SU-DHL-6 (cell line): ENCODE data around the gene MAB21L4.

ENCODE experiments used
- H2AFZ ChIP-seq: fragments of 200-600 bp; sonication (generic); 2 replicates; pipeline ENCODE4 v1.6.1; 2014; ENCODE audit warnings: low read depth, mild to moderate bottlenecking, moderate library complexity, mixed read lengths, antibody characterized with exemption, low read length; ENCODE audit not compliant: severe bottlenecking
- H3F3A ChIP-seq: fragments of 200-600 bp; shearing (Covaris generic); 2 replicates; pipeline ENCODE4 v1.6.0; 2016; ENCODE audit warnings: antibody characterized with exemption, mild to moderate bottlenecking; ENCODE audit not compliant: insufficient read depth
- H3K27ac ChIP-seq: fragments of 200-600 bp; sonication (generic); 2 replicates; pipeline ENCODE4 v1.5.1; 2016; ENCODE audit warnings: low read depth, mild to moderate bottlenecking, low read length, moderate library complexity, mixed read lengths
- H3K27me3 ChIP-seq: fragments of 200-600 bp; sonication (generic), shearing (Covaris generic); 2 replicates; pipeline ENCODE4 v1.6.0; 2014; ENCODE audit warnings: mild to moderate bottlenecking, low read length
- H3K36me3 ChIP-seq: fragments of 200-600 bp; sonication (generic); 2 replicates; pipeline ENCODE4 v1.6.1; 2014; ENCODE audit warnings: mild to moderate bottlenecking, low read length, mixed read lengths
- H3K4me2 ChIP-seq: fragments of 300-600, 200-600 bp; shearing (Covaris generic), sonication (generic); 2 replicates; pipeline ENCODE4 v1.6.0; 2014; ENCODE audit warnings: low read length, low read depth, mild to moderate bottlenecking; ENCODE audit not compliant: poor library complexity, severe bottlenecking
- H3K4me3 ChIP-seq: fragments of 200-600 bp; sonication (generic); 2 replicates; pipeline ENCODE4 v1.5.1; 2014; ENCODE audit warnings: antibody characterized with exemption, low read length, mild to moderate bottlenecking, mixed read lengths; ENCODE audit not compliant: insufficient read depth, poor library complexity, severe bottlenecking
- H3K79me2 ChIP-seq: fragments of 200-600 bp; sonication (generic); 2 replicates; pipeline ENCODE4 v1.6.1; 2014; ENCODE audit warnings: mild to moderate bottlenecking, low read length, moderate library complexity; ENCODE audit not compliant: insufficient read depth
- H3K9ac ChIP-seq: fragments of 200-600 bp; sonication (generic); 2 replicates; pipeline ENCODE4 v1.7.0; 2014; ENCODE audit warnings: mild to moderate bottlenecking, low read length
- H3K9me2 ChIP-seq: fragments of 200-600 bp; sonication (generic); replicated peaks from 2 replicates; pipeline ENCODE4 v1.6.1; 2014; ENCODE audit warnings: low read length; ENCODE audit not compliant: insufficient read depth
- H3K9me3 ChIP-seq: fragments of 200-600 bp; sonication (generic); 2 replicates; pipeline ENCODE4 v1.6.1; 2014; ENCODE audit warnings: low read length, mixed read lengths; ENCODE audit not compliant: insufficient read depth
- H4K20me1 ChIP-seq: fragments of 200-600 bp; sonication (generic); 2 replicates; pipeline ENCODE4 v1.6.1; 2014; ENCODE audit warnings: low read depth, mild to moderate bottlenecking, antibody characterized with exemption, low read length, moderate library complexity, mixed read lengths
- CTCF ChIP-seq: fragments of 200-600 bp; sonication (generic); IDR thresholded peaks from one replicate; pipeline ENCODE4 v1.5.1; 2017; ENCODE audit warnings: antibody characterized with exemption, mild to moderate bottlenecking, low read length, moderate library complexity; ENCODE audit not compliant: insufficient read depth, poor library complexity, severe bottlenecking
- EZH2phosphoT487 ChIP-seq: fragments of 200-600 bp; sonication (generic), shearing (Covaris generic); conservative IDR thresholded peaks from 2 replicates; pipeline ENCODE4 v1.6.1; 2018; ENCODE audit warnings: mild to moderate bottlenecking, antibody characterized with exemption, low read length, moderate library complexity, mixed read lengths

Gene MAB21L4

DNA sequence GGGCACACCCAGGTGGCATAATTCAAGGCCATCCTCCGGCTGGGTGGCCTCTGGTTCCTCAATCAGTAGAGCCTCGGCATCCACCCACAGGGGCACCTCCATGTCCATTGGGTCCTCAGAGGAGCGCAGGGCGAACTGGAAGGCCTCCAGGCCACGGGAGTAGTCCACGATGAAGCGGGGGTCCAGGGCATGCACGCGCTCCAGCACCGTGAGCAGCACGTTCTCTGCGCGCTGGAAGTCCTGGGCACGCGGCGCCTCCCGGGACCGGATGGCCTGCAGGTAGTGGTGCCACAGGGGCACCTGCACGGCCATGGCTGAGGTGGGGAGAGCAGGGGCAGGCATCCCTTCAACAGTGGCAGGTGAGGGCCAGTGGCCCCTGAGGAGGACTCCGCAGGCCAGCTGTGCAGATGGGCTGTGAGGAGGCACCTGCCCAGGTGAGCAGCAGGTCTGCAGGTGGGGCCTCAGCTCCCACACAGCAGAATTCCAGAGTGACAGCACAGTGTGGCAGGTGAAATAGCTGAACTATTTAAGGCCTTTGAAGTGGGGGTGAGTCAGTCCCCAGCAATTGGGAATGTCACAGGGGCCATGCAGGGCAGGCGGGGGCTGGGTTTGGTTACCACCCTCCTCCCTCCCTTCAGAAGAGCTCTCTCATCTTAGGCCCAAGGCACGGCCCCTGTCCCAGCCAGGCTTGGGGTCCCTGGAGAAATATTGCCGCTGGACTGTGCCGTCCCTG lies at the start of gene MAB21L4:
MAB21L4 (minus strand) TSS at position 501 of the 733 bp plus-strand sequence; CDS start at position 342, 159 bp downstream.
- Histone ChIP-seq H3K9me3 (no peaks in the 10 kb centered on the region), H3K79me2 (no peaks in the 10 kb centered on the region), H3K27me3 (no peaks in the 10 kb centered on the region), H3K9me2 (no peaks in the 10 kb centered on the region), H2AFZ (no peak within 1 kb of the TSS), H3K4me2 (no peak within 1 kb of the TSS), H3K36me3 (no peaks in the 10 kb centered on the region), H3K9ac (no peak within 1 kb of the TSS), H4K20me1 (no peaks in the 10 kb centered on the region), H3F3A (no peaks in the 10 kb centered on the region), H3K27ac (no peak within 1 kb of the TSS), H3K4me3 (no peak within 1 kb of the TSS)
- TF ChIP-seq CTCF: no peak
- no peak for TF ChIP-seq EZH2phosphoT487

- Histone ChIP-seq H3K4me2 (no peak overlapping the region), H3K36me3 (no peaks in the 10 kb centered on the region), H2AFZ (no peak overlapping the region), H3K9ac (no peak overlapping the region), H3K27ac (no peak overlapping the region), H3F3A (no peaks in the 10 kb centered on the region), H4K20me1 (no peaks in the 10 kb centered on the region), H3K9me3 (no peaks in the 10 kb centered on the region), H3K9me2 (no peaks in the 10 kb centered on the region), H3K79me2 (no peaks in the 10 kb centered on the region), H3K4me3 (no peak overlapping the region), H3K27me3 (no peaks in the 10 kb centered on the region)
- TF ChIP-seq CTCF (no peak), EZH2phosphoT487 (no peak)
Observed at GRCh38 chr2:240936106-240936505, 40.1 kb upstream of the MAB21L4 start.

DNA sequence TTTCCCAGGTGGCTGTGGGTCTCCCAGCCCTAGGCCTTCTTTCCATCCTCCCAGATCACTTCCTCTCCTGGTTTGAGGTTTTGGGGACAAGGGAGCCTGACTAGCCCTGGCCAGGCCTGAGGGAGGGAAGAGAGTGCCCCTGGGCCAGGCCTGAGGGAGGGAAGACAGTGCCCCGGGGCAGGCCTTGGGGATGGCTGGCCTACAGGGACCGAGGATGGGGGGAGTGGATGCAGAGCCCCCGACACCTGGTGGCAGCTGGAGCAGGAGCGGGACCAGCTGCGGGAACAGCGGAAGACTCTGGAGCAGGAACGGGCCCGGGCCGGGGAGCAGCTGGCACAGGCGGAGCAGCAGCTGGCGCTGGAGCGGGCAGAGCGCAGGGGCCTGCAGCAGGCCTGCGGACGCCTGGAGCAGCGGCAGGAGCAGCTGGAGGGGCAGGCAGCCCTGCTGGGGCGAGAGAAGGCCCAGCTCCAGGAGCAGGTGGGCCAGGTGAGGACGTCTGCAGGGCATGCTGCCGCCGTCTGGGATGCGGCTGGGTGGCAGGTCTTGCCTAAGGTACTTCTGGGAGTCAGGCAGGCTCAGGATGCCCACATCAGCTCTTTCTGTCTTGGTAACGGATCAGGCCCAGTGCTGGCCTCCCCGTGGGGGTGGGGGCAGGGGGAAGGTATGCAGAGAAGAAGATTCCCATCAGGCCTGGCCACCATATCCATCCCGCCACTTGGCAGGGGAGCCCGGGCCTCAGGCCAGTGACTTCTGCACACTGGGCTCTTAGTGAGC lies 39.3 kb upstream of the MAB21L4 start:
- H2AFZ ChIP-seq: no peak overlapping the region
- H3K36me3 ChIP-seq: no peaks in the 10 kb centered on the region
- H3K27me3 ChIP-seq: no peaks in the 10 kb centered on the region

More for the DNA sequence above, 39.3 kb upstream of the MAB21L4 start:
- Histone ChIP-seq H3K9me2 (no peaks in the 10 kb centered on the region), H4K20me1 (no peaks in the 10 kb centered on the region), H3F3A (no peaks in the 10 kb centered on the region), H3K4me2 (no peak overlapping the region), H3K4me3 (no peak overlapping the region), H3K27ac (no peak overlapping the region), H3K9me3 (no peaks in the 10 kb centered on the region), H3K9ac (no peak overlapping the region), H3K79me2 (no peaks in the 10 kb centered on the region)
- no peak for TF ChIP-seq EZH2phosphoT487
- no peak for TF ChIP-seq CTCF
